Endothelial cell of umbilical vein (primary cell): ENCODE measurements around the gene CAT.

Source experiments
- CTCF ChIP-seq, 2 donors: IDR thresholded peaks; 1 replicate in 1 of 2; 2 replicates in 1 of 2; pipeline ENCODE4 v1.5.1; 2011; ENCODE audit warnings: low read length in 2 of 2, mild to moderate bottlenecking in 2 of 2, moderate library complexity in 2 of 2, control low read depth in 1 of 2, inconsistent platforms in 1 of 2, low read depth in 1 of 2; ENCODE audit not compliant: insufficient read depth in 1 of 2; ENCODE audit errors: extremely low read depth in 1 of 2
- EZH2 ChIP-seq: IDR thresholded peaks from 2 replicates; pipeline ENCODE4 v1.6.1; 2012; ENCODE audit warnings: borderline replicate concordance, low read depth, mild to moderate bottlenecking, moderate library complexity, low read length, inconsistent platforms; ENCODE audit not compliant: severe bottlenecking
- FOS ChIP-seq: IDR thresholded peaks from 2 replicates; pipeline ENCODE4 v1.6.1; 2011; ENCODE audit warnings: mild to moderate bottlenecking, low read length, moderate library complexity, borderline replicate concordance; ENCODE audit not compliant: insufficient read depth
- JUN ChIP-seq: IDR thresholded peaks from 2 replicates; pipeline ENCODE4 v1.6.1; 2011; ENCODE audit warnings: borderline replicate concordance, low read depth; ENCODE audit not compliant: insufficient read length, insufficient read depth
- MAX ChIP-seq: IDR thresholded peaks from 2 replicates; pipeline ENCODE4 v1.6.1; 2011; ENCODE audit not compliant: insufficient read depth, insufficient read length
- MYC ChIP-seq: IDR thresholded peaks from one replicate; pipeline ENCODE4 v1.6.1; 2011; ENCODE audit warnings: mild to moderate bottlenecking, low read depth, low read length
- POLR2A ChIP-seq: IDR thresholded peaks from 2 replicates; pipeline ENCODE4 v1.6.1; 2012; ENCODE audit warnings: low read depth, mild to moderate bottlenecking, control low read depth, low read length
- POLR2AphosphoS5 ChIP-seq: IDR thresholded peaks from 2 replicates; pipeline ENCODE4 v1.6.1; 2012; ENCODE audit warnings: low read depth, mild to moderate bottlenecking, control low read depth, low read length, moderate library complexity; ENCODE audit not compliant: insufficient read depth

- no peak for TF ChIP-seq CTCF (IDR thresholded peaks at IDR 0.05; ENCODE audit: extremely low read depth in 1 of 2, insufficient read depth in 1 of 2, low read depth in 1 of 2, low read length in 2 of 2)
- no peak for TF ChIP-seq POLR2AphosphoS5
- no peak for TF ChIP-seq POLR2A
- TF ChIP-seq JUN: no peak
- no peak for TF ChIP-seq MAX
- TF ChIP-seq FOS: no peak
- no peak for TF ChIP-seq EZH2
- no peak for TF ChIP-seq MYC
These were observed 19.8 kb downstream of the CAT start for GRCh38 chr11:34458525-34458924.
